GM12878 (cell line): ENCODE data around the gene PMAIP1. TPM values are rescaled to one million over a fixed set of nuclear protein-coding genes. Genes with fewer than 3 reads are reported as not detected.

Source experiments
- ATAC-seq: fragments of 200-7000 bp; cut with Tn5 transposase; 3 replicates; pipeline ENCODE4 v1.9.1; 2020; ENCODE audit warnings: mild to moderate bottlenecking, moderate library complexity
- BruUV-seq: library from RNA; stranded (reverse); fragments of 400-500 nt; replicated peaks from 2 replicates; lab custom pipeline; 2021; lab: Mats Ljungman, UMichigan
- CTCF ChIA-PET: fragments of 300-600 bp; sonication (Branson Sonifier 250); formaldehyde crosslinking; extraction: SDS; loops from one replicate; lab custom pipeline; 2021; ENCODE audit warnings: inconsistent platforms; lab: Yijun Ruan, JAX
- POLR2A ChIA-PET: fragments of 350-600 bp; formaldehyde crosslinking; extraction: SDS; loops from one replicate; lab custom pipeline; 2021; ENCODE audit warnings: inconsistent platforms; lab: Charles Lee
- RAD21 ChIA-PET: fragments of 300-600 bp; sonication (Branson Sonifier 250); formaldehyde crosslinking; loops from one replicate; lab custom pipeline; 2023; ENCODE audit warnings: antibody characterized with exemption; ENCODE audit not compliant: unreplicated experiment; lab: Charles Lee
- SMC1A ChIA-PET: fragments of 300-600 bp; sonication (Branson Sonifier 250); formaldehyde crosslinking; loops from one replicate; lab custom pipeline; 2023; ENCODE audit not compliant: unreplicated experiment, uncharacterized antibody; lab: Charles Lee
- DNase-seq: peaks from one replicate; pipeline ENCODE4 v3.0.0-alpha.2; 2011; ENCODE audit warnings: low read depth, low spot score
- FAIRE-seq: peaks from 3 replicates; lab custom pipeline; 2011; peaks lifted over from hg19 to GRCh38; lab: Jason Lieb, UNC
- H2AFZ ChIP-seq: 2 replicates; pipeline ENCODE4 v1.6.0; 2011; ENCODE audit warnings: low read depth, low read length, control low read depth; ENCODE audit not compliant: control insufficient read depth
- H3K27ac ChIP-seq: 2 replicates; pipeline ENCODE4 v1.5.1; 2011; ENCODE audit warnings: control low read depth; ENCODE audit not compliant: control insufficient read depth, insufficient read depth
- H3K27me3 ChIP-seq, 2 experiments: replicated peaks in 1 of 2; 2 replicates each; pipeline versions ENCODE4 v1.6.0 to v1.6.1; 2011; ENCODE audit warnings: low read length in 1 of 2; ENCODE audit not compliant: control insufficient read depth in 2 of 2, insufficient read depth in 2 of 2
- H3K36me3 ChIP-seq, 2 experiments: 2 replicates each; pipeline ENCODE4 v1.5.1; 2011; ENCODE audit warnings: low read length in 1 of 2; ENCODE audit not compliant: control insufficient read depth in 2 of 2, insufficient read depth in 2 of 2
- H3K4me1 ChIP-seq: 2 replicates; pipeline ENCODE4 v1.6.1; 2011; ENCODE audit warnings: mild to moderate bottlenecking, low read length, moderate library complexity, mixed read lengths; ENCODE audit not compliant: control insufficient read depth, insufficient read depth
- H3K4me2 ChIP-seq: 2 replicates; pipeline ENCODE4 v1.6.0; 2011; ENCODE audit warnings: control low read depth; ENCODE audit not compliant: control insufficient read depth, insufficient read depth
- H3K4me3 ChIP-seq: fragments of 200-600 bp; sonication (generic); 2 replicates; pipeline ENCODE4 v1.5.1; 2016
- H3K79me2 ChIP-seq: 2 replicates; pipeline ENCODE4 v1.6.0; 2011; ENCODE audit warnings: low read length; ENCODE audit not compliant: control insufficient read depth, insufficient read depth
- H3K9ac ChIP-seq: 2 replicates; pipeline ENCODE4 v1.8.0; 2011; ENCODE audit warnings: low read length, control low read depth, mixed read lengths; ENCODE audit not compliant: control insufficient read depth, insufficient read depth
- H3K9me3 ChIP-seq: replicated peaks from 3 replicates; pipeline ENCODE4 v1.5.1; 2011; ENCODE audit warnings: mild to moderate bottlenecking, low read length; ENCODE audit not compliant: control insufficient read depth, insufficient read depth
- H4K20me1 ChIP-seq: 2 replicates; pipeline ENCODE4 v1.6.0; 2011; ENCODE audit not compliant: control insufficient read depth, insufficient read depth
- CREM ChIP-seq: IDR thresholded peaks from 2 replicates; pipeline ENCODE4 v1.6.1; 2014; ENCODE audit warnings: antibody characterized with exemption, low read depth
- TCF3 ChIP-seq: IDR thresholded peaks from 2 replicates; pipeline ENCODE4 v1.6.1; 2012; ENCODE audit warnings: low read depth, mild to moderate bottlenecking, low read length, borderline replicate concordance; ENCODE audit not compliant: insufficient read depth
- WGBS: methylation state at CpG from one replicate; pipeline ENCODE4 v1.1.6; 2016; ENCODE audit warnings: low lambda C conversion rate; ENCODE audit not compliant: insufficient replicate concordance, insufficient coverage; ENCODE audit errors: missing lambda C conversion rate; 5-methylcytosine and 5-hydroxymethylcytosine counted together
- in situ Hi-C: fragments of 300-500 bp; cut with MboI; formaldehyde crosslinking; loops from 9 replicates; pipeline ENCODE4 v1.14.3; 2018; ENCODE audit warnings: mixed read lengths
- intact Hi-C: fragments of 100-400 bp; cut with micrococcal nuclease; formaldehyde crosslinking; loops from one replicate; pipeline ENCODE4 v1.14.2; 2022; ENCODE audit not compliant: unreplicated experiment
- polyA plus RNA-seq, 11 experiments: library from polyadenylated mRNA; depleted of rRNA in 4 of 11; unstranded in 6 of 11; stranded (reverse) in 5 of 11; fragments of >200 nt; fragmentation: Nextera tagmentation in 4 of 11; fragmentation: Illumina TruSeq in 1 of 11; extraction: Ambion mirVana in 4 of 11; extraction: Trizol in 1 of 11; gene quantifications; 1 replicate in 1 of 11; 2 replicates in 10 of 11; pipeline versions ENCODE4 v1.2.1 to v1.2.3, GENCODE V29; 2011 to 2016; ENCODE audit warnings: inconsistent platforms in 2 of 11, missing spikeins in 2 of 11, low read depth in 1 of 11
- total RNA-seq, 4 experiments: library from RNA; depleted of rRNA in 3 of 4; stranded (reverse); fragments of >200 nt in 3 of 4; fragmentation: Illumina TruSeq in 1 of 4; extraction: Trizol in 1 of 4; gene quantifications; 2 replicates each; pipeline versions ENCODE4 v1.2.1 to v1.2.3, GENCODE V29; 2013 to 2021
- TF ChIP-seq, protein P1 (sequence below): fragments of 450-650 bp; IDR thresholded peaks from 2 replicates; pipeline ENCODE4 v1.6.1; 2017; ENCODE audit warnings: mild to moderate bottlenecking, low read depth, inconsistent platforms; ENCODE audit not compliant: poor library complexity, severe bottlenecking
- TF ChIP-seq, protein P2 (sequence below): fragments of 450-650 bp; formaldehyde crosslinking; IDR thresholded peaks from 2 replicates; pipeline ENCODE4 v1.4.0; 2022; ENCODE audit warnings: mild to moderate bottlenecking, moderate library complexity

Gene PMAIP1
- total and polyA plus RNA-seq, 10 of the 15 experiments (the other 5 are each of a cell fraction or from before 2014, with no cell fraction given): 74.0 to 219 (median 112) TPM

DNA sequence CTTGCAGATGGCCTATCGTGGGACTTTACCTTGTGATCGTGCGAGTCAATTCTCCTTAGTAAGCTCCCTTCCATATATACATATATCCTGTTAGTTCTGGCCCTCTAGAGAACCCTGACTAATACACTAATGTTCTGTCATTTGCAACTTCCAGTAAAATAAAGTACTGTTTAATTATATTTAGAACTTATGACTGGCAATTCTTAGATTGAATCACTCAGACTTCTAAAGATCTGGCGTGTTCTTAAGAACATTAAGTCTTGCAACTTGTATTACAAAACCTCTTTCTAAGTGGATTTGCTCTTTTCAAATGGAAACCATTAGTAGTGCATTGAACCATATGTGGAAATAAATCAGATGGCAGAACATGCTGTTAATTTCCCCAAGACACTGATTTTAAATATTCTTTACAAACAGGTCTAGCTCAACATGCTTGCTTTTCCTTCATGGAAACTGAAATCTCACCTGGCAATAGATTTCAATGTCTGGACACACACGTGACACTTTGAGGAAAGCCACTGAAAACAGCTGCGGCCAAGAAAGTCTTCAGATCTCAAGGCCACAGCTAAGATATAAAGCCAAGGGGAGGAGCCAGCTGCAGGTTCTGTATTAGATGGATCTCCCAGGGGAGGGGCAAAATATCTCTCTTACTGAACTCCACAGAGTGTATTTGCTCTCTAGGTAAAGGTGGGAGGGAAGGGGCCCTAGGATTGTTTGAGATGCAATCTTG, 50.6 kb downstream of the PMAIP1 start (continued):
- TF ChIP-seq, protein P1, sequence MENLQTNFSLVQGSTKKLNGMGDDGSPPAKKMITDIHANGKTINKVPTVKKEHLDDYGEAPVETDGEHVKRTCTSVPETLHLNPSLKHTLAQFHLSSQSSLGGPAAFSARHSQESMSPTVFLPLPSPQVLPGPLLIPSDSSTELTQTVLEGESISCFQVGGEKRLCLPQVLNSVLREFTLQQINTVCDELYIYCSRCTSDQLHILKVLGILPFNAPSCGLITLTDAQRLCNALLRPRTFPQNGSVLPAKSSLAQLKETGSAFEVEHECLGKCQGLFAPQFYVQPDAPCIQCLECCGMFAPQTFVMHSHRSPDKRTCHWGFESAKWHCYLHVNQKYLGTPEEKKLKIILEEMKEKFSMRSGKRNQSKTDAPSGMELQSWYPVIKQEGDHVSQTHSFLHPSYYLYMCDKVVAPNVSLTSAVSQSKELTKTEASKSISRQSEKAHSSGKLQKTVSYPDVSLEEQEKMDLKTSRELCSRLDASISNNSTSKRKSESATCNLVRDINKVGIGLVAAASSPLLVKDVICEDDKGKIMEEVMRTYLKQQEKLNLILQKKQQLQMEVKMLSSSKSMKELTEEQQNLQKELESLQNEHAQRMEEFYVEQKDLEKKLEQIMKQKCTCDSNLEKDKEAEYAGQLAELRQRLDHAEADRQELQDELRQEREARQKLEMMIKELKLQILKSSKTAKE: peak; percentile 38

DNA sequence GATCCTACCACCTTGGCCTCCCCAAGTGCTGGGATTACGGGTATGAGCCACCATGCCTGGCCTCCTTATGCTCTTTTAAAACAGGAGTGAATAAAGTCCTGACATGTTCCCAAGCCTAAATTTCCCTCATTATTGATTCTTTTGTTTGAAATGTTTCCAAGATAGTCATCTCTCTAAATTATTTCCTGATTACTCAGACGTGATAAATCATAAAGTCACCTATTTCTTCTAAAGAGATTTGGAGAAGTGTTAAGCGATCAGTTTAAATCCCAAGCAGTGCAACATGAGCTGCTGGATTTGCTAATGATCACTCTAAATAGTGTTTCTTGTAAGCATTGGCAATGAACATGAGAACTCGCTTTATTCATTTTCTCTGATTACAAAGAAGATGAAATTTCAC, 51.8 kb downstream of the PMAIP1 start:
- intact Hi-C loops: no loop called here
- RAD21 ChIA-PET: interaction anchor here (3.2 kb wide), 1 partner anchor 28 kb away, joined by 14 read pairs; no protein-coding TSS in a partner anchor
- DNase-seq: no peak
- BruUV-seq: no TSS peak
- H3K4me3 ChIP-seq: no peak overlapping the region
- POLR2A ChIA-PET: interaction anchor here (1.1 to 4.2 kb wide), 2 partner anchors 28 to 32 kb away, joined by 3 to 23 read pairs; no protein-coding TSS in a partner anchor
- H4K20me1 ChIP-seq: no peaks in the 10 kb centered on the region
- no peaks in the 10 kb centered on the region for H3K9me3 ChIP-seq
- H3K9ac ChIP-seq: no peak overlapping the region
- H3K36me3 ChIP-seq: no peaks in the 10 kb centered on the region
- peaks cover 35% of the 10 kb centered on the region for H3K4me1 ChIP-seq
- H3K27ac ChIP-seq: no peak overlapping the region
- H3K27me3 ChIP-seq: no peaks in the 10 kb centered on the region
- TF ChIP-seq TCF3 (no peak), CREM (no peak)
- TF ChIP-seq, protein P2, sequence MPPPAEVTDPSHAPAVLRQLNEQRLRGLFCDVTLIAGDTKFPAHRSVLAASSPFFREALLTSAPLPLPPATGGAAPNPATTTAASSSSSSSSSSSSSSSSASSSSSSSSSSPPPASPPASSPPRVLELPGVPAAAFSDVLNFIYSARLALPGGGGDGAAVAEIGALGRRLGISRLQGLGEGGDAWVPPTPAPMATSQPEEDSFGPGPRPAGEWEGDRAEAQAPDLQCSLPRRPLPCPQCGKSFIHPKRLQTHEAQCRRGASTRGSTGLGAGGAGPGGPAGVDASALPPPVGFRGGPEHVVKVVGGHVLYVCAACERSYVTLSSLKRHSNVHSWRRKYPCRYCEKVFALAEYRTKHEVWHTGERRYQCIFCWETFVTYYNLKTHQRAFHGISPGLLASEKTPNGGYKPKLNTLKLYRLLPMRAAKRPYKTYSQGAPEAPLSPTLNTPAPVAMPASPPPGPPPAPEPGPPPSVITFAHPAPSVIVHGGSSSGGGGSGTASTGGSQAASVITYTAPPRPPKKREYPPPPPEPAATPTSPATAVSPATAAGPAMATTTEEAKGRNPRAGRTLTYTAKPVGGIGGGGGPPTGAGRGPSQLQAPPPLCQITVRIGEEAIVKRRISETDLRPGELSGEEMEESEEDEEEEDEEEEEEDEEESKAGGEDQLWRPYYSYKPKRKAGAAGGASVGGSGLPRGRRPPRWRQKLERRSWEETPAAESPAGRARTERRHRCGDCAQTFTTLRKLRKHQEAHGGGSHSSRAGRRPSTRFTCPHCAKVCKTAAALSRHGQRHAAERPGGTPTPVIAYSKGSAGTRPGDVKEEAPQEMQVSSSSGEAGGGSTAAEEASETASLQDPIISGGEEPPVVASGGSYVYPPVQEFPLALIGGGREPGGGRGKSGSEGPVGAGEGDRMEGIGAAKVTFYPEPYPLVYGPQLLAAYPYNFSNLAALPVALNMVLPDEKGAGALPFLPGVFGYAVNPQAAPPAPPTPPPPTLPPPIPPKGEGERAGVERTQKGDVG (CRISPR knock-in tag): no peak
- TF ChIP-seq, all 136 proteins: peak for 0
- ChIA-PET SMC1A (interaction anchor here (1.0 to 11.8 kb wide), 7 partner anchors 10 to 115 kb away, joined by 3 to 257 read pairs (median 13); partner anchors contain the start of gene PMAIP1), CTCF (interaction anchor here (0.7 to 1.4 kb wide), 3 partner anchors 8 to 41 kb away, joined by 3 to 5 read pairs (median 5); no protein-coding TSS in a partner anchor)
- H3K4me2 ChIP-seq: no peak overlapping the region
- in situ Hi-C loops: no loop called here
- 94% methylated on average over 4 of the region's 4 CpGs for WGBS
- ATAC-seq: no peak
- H3K79me2 ChIP-seq: no peaks in the 10 kb centered on the region
- H2AFZ ChIP-seq: no peak overlapping the region
- FAIRE-seq: no peak
